OCI-LY1 (cell line): ENCODE data around the gene PTPRM.

Experiments
- H2AFZ ChIP-seq: fragments of 200-600 bp; sonication (generic), shearing (Covaris generic); 2 replicates; pipeline ENCODE4 v1.6.0; 2014; ENCODE audit warnings: antibody characterized with exemption, mild to moderate bottlenecking, low read length
- H3F3A ChIP-seq: fragments of 200-600 bp; sonication (generic), shearing (Covaris generic); 2 replicates; pipeline ENCODE4 v1.6.0; 2014; ENCODE audit warnings: mild to moderate bottlenecking, antibody characterized with exemption, low read length, moderate library complexity; ENCODE audit not compliant: insufficient read depth
- H3K27ac ChIP-seq: fragments of 200-600 bp; sonication (generic); 2 replicates; pipeline ENCODE4 v1.5.1; 2014; ENCODE audit warnings: low read length, mixed run types, mild to moderate bottlenecking, low read depth; ENCODE audit not compliant: poor library complexity, severe bottlenecking
- H3K27me3 ChIP-seq: fragments of 200-600 bp; sonication (generic); 2 replicates; pipeline ENCODE4 v1.6.0; 2014; ENCODE audit warnings: antibody characterized with exemption, mild to moderate bottlenecking, low read length, moderate library complexity; ENCODE audit not compliant: insufficient read depth
- H3K36me3 ChIP-seq: fragments of 200-600 bp; sonication (generic); 2 replicates; pipeline ENCODE4 v1.6.1; 2014; ENCODE audit warnings: mild to moderate bottlenecking, antibody characterized with exemption, low read length, moderate library complexity, mixed read lengths; ENCODE audit not compliant: insufficient read depth
- H3K4me1 ChIP-seq: fragments of 200-600 bp; sonication (generic); 2 replicates; pipeline ENCODE4 v1.5.1; 2014; ENCODE audit warnings: mild to moderate bottlenecking, low read length, moderate library complexity; ENCODE audit not compliant: insufficient read depth, severe bottlenecking
- H3K4me2 ChIP-seq: fragments of 200-600 bp; sonication (generic), shearing (Covaris generic); 2 replicates; pipeline ENCODE4 v1.6.1; 2014; ENCODE audit warnings: low read length
- H3K4me3 ChIP-seq: fragments of 200-600 bp; sonication (generic); 2 replicates; pipeline ENCODE4 v1.5.1; 2014; ENCODE audit warnings: low read length, low read depth, mild to moderate bottlenecking, mixed read lengths; ENCODE audit not compliant: poor library complexity, severe bottlenecking
- H3K79me2 ChIP-seq: fragments of 200-600 bp; shearing (Covaris generic); 2 replicates; pipeline ENCODE4 v1.6.1; 2016; ENCODE audit warnings: mixed run types, low read length, mixed read lengths; ENCODE audit not compliant: insufficient read depth
- H3K9ac ChIP-seq: fragments of 200-600 bp; sonication (generic), shearing (Covaris generic); 2 replicates; pipeline ENCODE4 v1.6.1; 2014; ENCODE audit warnings: mild to moderate bottlenecking, low read length, mixed read lengths
- H3K9me2 ChIP-seq: fragments of 200-600 bp; sonication (generic), shearing (Covaris generic); 2 replicates; pipeline ENCODE4 v1.6.1; 2014; ENCODE audit warnings: low read depth, mild to moderate bottlenecking, low read length, mixed read lengths
- H3K9me3 ChIP-seq: fragments of 200-600 bp; shearing (Covaris generic); 2 replicates; pipeline ENCODE4 v1.6.1; 2014; ENCODE audit warnings: low read length, mixed read lengths
- H4K20me1 ChIP-seq: fragments of 200-600 bp; sonication (generic), shearing (Covaris generic); 2 replicates; pipeline ENCODE4 v1.6.0; 2016; ENCODE audit warnings: mild to moderate bottlenecking, low read length; ENCODE audit not compliant: insufficient read depth
- EZH2 ChIP-seq: fragments of 200-600 bp; sonication (generic), shearing (Covaris generic); IDR thresholded peaks from 2 replicates; pipeline ENCODE4 v1.8.0; 2017; ENCODE audit warnings: borderline replicate concordance, mixed run types, mild to moderate bottlenecking, antibody characterized with exemption, low read length, moderate library complexity, mixed read lengths
- TF ChIP-seq, protein P1 (sequence below): fragments of 200-600 bp; sonication (generic), shearing (Covaris generic); IDR thresholded peaks from 2 replicates; pipeline ENCODE4 v1.5.1; 2017; ENCODE audit warnings: mild to moderate bottlenecking, antibody characterized with exemption, low read length, moderate library complexity, mixed read lengths

The PTPRM gene

GRCh38 chr18:8194431-8194830 lies 627.3 kb downstream of the PTPRM start:
- H2AFZ ChIP-seq = no peak overlapping the region
- H3F3A ChIP-seq = no peaks in the 10 kb centered on the region
- no peaks in the 10 kb centered on the region for H3K27me3 ChIP-seq
- no peaks in the 10 kb centered on the region for H3K79me2 ChIP-seq
- no peaks in the 10 kb centered on the region for H3K36me3 ChIP-seq
- H4K20me1 ChIP-seq = no peaks in the 10 kb centered on the region
- no peak overlapping the region for H3K27ac ChIP-seq
- H3K9ac ChIP-seq = no peak overlapping the region
- H3K4me3 ChIP-seq = no peak overlapping the region
- no peak overlapping the region for H3K4me2 ChIP-seq
- no peaks in the 10 kb centered on the region for H3K9me2 ChIP-seq
- TF ChIP-seq EZH2 = no peak
- TF ChIP-seq, protein P1, sequence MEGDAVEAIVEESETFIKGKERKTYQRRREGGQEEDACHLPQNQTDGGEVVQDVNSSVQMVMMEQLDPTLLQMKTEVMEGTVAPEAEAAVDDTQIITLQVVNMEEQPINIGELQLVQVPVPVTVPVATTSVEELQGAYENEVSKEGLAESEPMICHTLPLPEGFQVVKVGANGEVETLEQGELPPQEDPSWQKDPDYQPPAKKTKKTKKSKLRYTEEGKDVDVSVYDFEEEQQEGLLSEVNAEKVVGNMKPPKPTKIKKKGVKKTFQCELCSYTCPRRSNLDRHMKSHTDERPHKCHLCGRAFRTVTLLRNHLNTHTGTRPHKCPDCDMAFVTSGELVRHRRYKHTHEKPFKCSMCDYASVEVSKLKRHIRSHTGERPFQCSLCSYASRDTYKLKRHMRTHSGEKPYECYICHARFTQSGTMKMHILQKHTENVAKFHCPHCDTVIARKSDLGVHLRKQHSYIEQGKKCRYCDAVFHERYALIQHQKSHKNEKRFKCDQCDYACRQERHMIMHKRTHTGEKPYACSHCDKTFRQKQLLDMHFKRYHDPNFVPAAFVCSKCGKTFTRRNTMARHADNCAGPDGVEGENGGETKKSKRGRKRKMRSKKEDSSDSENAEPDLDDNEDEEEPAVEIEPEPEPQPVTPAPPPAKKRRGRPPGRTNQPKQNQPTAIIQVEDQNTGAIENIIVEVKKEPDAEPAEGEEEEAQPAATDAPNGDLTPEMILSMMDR = no peak
- H3K4me1 ChIP-seq = no peaks in the 10 kb centered on the region
- H3K9me3 ChIP-seq = no peaks in the 10 kb centered on the region

DNA sequence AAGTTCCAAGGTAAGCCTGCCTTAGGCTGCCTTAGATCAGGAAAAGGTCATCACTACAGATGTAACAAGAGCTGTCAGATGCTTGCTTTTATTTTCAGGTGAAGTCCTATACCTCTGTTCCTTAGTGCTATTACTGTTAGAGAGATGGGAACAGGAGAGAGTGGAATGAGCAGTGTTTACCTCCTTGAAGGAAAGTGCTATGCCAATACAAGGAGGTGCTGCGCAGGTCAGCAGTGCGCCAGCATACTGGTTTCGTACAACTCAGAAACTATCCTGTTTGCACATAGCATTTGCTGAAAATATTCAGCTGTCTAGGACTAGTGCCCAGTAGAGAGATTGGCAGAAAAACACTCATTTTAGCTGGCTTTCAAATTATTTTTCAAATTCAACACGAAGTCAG lies 629.1 kb downstream of the PTPRM start:
- no peak for TF ChIP-seq EZH2
- TF ChIP-seq, protein P1 = no peak
- Histone ChIP-seq H4K20me1 (no peaks in the 10 kb centered on the region), H3K9me2 (no peaks in the 10 kb centered on the region), H3K9me3 (no peaks in the 10 kb centered on the region), H3K4me3 (no peak overlapping the region), H3K9ac (no peak overlapping the region), H3K36me3 (no peaks in the 10 kb centered on the region), H3K79me2 (no peaks in the 10 kb centered on the region), H2AFZ (no peak overlapping the region), H3K27ac (no peak overlapping the region), H3K4me1 (no peaks in the 10 kb centered on the region), H3K4me2 (no peak overlapping the region), H3F3A (no peaks in the 10 kb centered on the region), H3K27me3 (no peaks in the 10 kb centered on the region)

DNA sequence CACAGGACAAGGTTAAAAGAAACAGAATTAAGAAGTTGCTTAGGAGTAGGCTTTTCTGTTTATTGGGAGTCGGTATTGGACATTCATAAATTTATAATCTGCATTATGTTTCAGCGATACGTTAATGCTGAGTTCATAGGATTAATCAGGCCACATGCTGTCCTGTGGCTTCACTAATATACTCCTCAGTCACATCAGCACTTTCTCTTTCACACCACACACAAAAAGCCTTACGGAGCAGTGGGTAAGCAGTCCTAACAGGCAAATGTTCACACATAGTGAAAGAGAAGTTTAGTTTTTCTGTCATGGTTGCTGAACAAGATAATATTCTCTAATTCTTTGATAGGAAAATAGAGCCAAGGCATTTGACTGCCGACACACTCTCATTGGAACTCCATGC lies 630.4 kb downstream of the PTPRM start:
- Histone ChIP-seq H3K27ac (no peak overlapping the region), H3K79me2 (no peaks in the 10 kb centered on the region), H2AFZ (no peak overlapping the region), H3K4me3 (no peak overlapping the region), H3F3A (no peaks in the 10 kb centered on the region), H3K36me3 (no peaks in the 10 kb centered on the region), H3K9ac (no peak overlapping the region), H3K4me1 (no peaks in the 10 kb centered on the region), H4K20me1 (no peaks in the 10 kb centered on the region), H3K27me3 (no peaks in the 10 kb centered on the region), H3K9me3 (no peaks in the 10 kb centered on the region), H3K9me2 (no peaks in the 10 kb centered on the region), H3K4me2 (no peak overlapping the region)
- TF ChIP-seq, protein P1 = no peak
- no peak for TF ChIP-seq EZH2
